A549 (cell line): ENCODE measurements around the gene LMAN2L. TPM values are rescaled to one million over a fixed set of nuclear protein-coding genes. Genes with fewer than 3 reads are reported as not detected.

ENCODE experiments used
- ATAC-seq, 2 experiments: fragments of 200-7000 bp in 1 of 2; fragments of >200 bp in 1 of 2; cut with Nextera tagmentation in 1 of 2; cut with Tn5 transposase in 1 of 2; 3 replicates each; pipeline versions ENCODE4 v1.8.0 to v1.9.1; 2018 to 2020; ENCODE audit warnings: mild to moderate bottlenecking in 1 of 2, moderate library complexity in 1 of 2
- CTCF ChIA-PET: fragments of 300-600 bp; sonication (Branson Sonifier 250); formaldehyde crosslinking; extraction: SDS; loops from one replicate; lab custom pipeline; 2021; ENCODE audit warnings: antibody characterized with exemption, inconsistent platforms; lab: Yijun Ruan, JAX
- POLR2A ChIA-PET: fragments of 350-600 bp; formaldehyde crosslinking; extraction: SDS; loops from one replicate; lab custom pipeline; 2021; ENCODE audit warnings: antibody characterized with exemption, inconsistent platforms; lab: Yijun Ruan, JAX
- DNase-seq, 2 experiments: peaks; one replicate each; pipeline versions ENCODE4 v3.0.0 to v3.0.0-alpha.2; 2011 to 2016; ENCODE audit warnings: low read depth in 1 of 2, low spot score in 1 of 2
- FAIRE-seq: peaks from 2 replicates; lab custom pipeline; 2011; peaks lifted over from hg19 to GRCh38; lab: Jason Lieb, UNC
- H3K27ac ChIP-seq, 2 experiments: fragments of >200 bp; sonication (Bioruptor Twin); formaldehyde crosslinking; 3 replicates each; pipeline ENCODE4 v1.5.1; 2016 to 2017
- H3K4me1 ChIP-seq: fragments of >200 bp; sonication (Bioruptor Twin); formaldehyde crosslinking; 3 replicates; pipeline ENCODE4 v1.6.1; 2016
- H3K4me2 ChIP-seq: fragments of >200 bp; sonication (Bioruptor Twin); formaldehyde crosslinking; 3 replicates; pipeline ENCODE4 v1.6.1; 2016
- H3K4me3 ChIP-seq: fragments of >200 bp; sonication (Bioruptor Twin); formaldehyde crosslinking; 3 replicates; pipeline ENCODE4 v1.5.1; 2016
- H3K9me3 ChIP-seq: fragments of >200 bp; sonication (Bioruptor Twin); formaldehyde crosslinking; 3 replicates; pipeline ENCODE4 v1.6.1; 2016
- ATOH8 ChIP-seq: fragments of 250-450 bp; sonication (Bioruptor Pico); IDR thresholded peaks from 2 replicates; pipeline ENCODE4 v1.5.0; 2020; ENCODE audit warnings: low read depth, mild to moderate bottlenecking, moderate library complexity
- BCL3 ChIP-seq: fragments of >200 bp; sonication (Bioruptor Twin); formaldehyde crosslinking; IDR thresholded peaks from 3 replicates; pipeline ENCODE4 v1.6.1; 2016
- CBX8 ChIP-seq: fragments of 200-600 bp; sonication (generic); IDR thresholded peaks from 2 replicates; pipeline ENCODE4 v1.6.1; 2016
- E2F6 ChIP-seq: IDR thresholded peaks from 2 replicates; pipeline ENCODE4 v1.6.1; 2012; ENCODE audit warnings: low read depth, borderline replicate concordance
- EHMT2 ChIP-seq: fragments of 200-600 bp; sonication (generic); IDR thresholded peaks from 2 replicates; pipeline ENCODE4 v1.6.1; 2016; ENCODE audit warnings: antibody characterized with exemption, low read depth, mild to moderate bottlenecking, moderate library complexity
- EP300 ChIP-seq, 2 experiments: fragments of >200 bp; sonication (Bioruptor Twin); formaldehyde crosslinking; IDR thresholded peaks; 2 replicates in 1 of 2; 3 replicates in 1 of 2; pipeline ENCODE4 v1.6.1; 2016 to 2017
- GATA3 ChIP-seq: IDR thresholded peaks from 2 replicates; pipeline ENCODE4 v1.6.1; 2012; ENCODE audit warnings: borderline replicate concordance
- HDAC2 ChIP-seq: fragments of 200-600 bp; sonication (generic); IDR thresholded peaks from 2 replicates; pipeline ENCODE4 v1.6.1; 2016
- HES2 ChIP-seq: fragments of >200 bp; sonication (Bioruptor Twin); formaldehyde crosslinking; IDR thresholded peaks from 2 replicates; pipeline ENCODE4 v1.6.1; 2016
- HOXA7 ChIP-seq: fragments of 250-450 bp; sonication (Bioruptor Pico); IDR thresholded peaks from 2 replicates; pipeline ENCODE4 v1.5.0; 2020; ENCODE audit warnings: mild to moderate bottlenecking, moderate library complexity
- HOXB13 ChIP-seq: fragments of 250-450 bp; sonication (Bioruptor Pico); IDR thresholded peaks from 2 replicates; pipeline ENCODE4 v1.5.0; 2020; ENCODE audit warnings: low read depth, mild to moderate bottlenecking, moderate library complexity
- KDM1A ChIP-seq: fragments of 200-600 bp; sonication (generic); IDR thresholded peaks from 2 replicates; pipeline ENCODE4 v1.6.1; 2016; ENCODE audit warnings: low read depth, mild to moderate bottlenecking
- MAFK ChIP-seq: fragments of 450-650 bp; IDR thresholded peaks from 2 replicates; pipeline ENCODE4 v1.6.1; 2014; ENCODE audit not compliant: partially characterized antibody
- MAX ChIP-seq: IDR thresholded peaks from 2 replicates; pipeline ENCODE4 v1.6.1; 2012
- MAZ ChIP-seq: fragments of 150-350 bp; IDR thresholded peaks from 2 replicates; pipeline ENCODE4 v1.6.1; 2014; ENCODE audit warnings: antibody characterized with exemption, low read depth, low read length, borderline replicate concordance
- NFE2L2 ChIP-seq: fragments of 150-350 bp; conservative IDR thresholded peaks from 2 replicates; pipeline ENCODE4 v1.6.1; 2014; ENCODE audit warnings: low read length
- NR3C1 ChIP-seq: fragments of >200 bp; sonication (Bioruptor Twin); formaldehyde crosslinking; IDR thresholded peaks from 3 replicates; pipeline ENCODE4 v1.6.1; 2017
- PBX3 ChIP-seq: IDR thresholded peaks from 2 replicates; pipeline ENCODE4 v1.6.1; 2012
- PHF8 ChIP-seq: fragments of 200-600 bp; sonication (generic); IDR thresholded peaks from 2 replicates; pipeline ENCODE4 v1.6.1; 2016; ENCODE audit warnings: low read depth, mild to moderate bottlenecking, antibody characterized with exemption, moderate library complexity, borderline replicate concordance
- POLR2A ChIP-seq: IDR thresholded peaks from 2 replicates; pipeline ENCODE4 v1.6.1; 2012; ENCODE audit warnings: mild to moderate bottlenecking, low read length
- RARB ChIP-seq: fragments of 250-450 bp; sonication (Bioruptor Pico); IDR thresholded peaks from 2 replicates; pipeline ENCODE4 v1.8.0; 2021; ENCODE audit warnings: mild to moderate bottlenecking, moderate library complexity
- RCOR1 ChIP-seq: fragments of 150-350 bp; IDR thresholded peaks from 2 replicates; pipeline ENCODE4 v1.6.1; 2014; ENCODE audit warnings: antibody characterized with exemption, low read length, low read depth
- RFX5 ChIP-seq: fragments of 450-650 bp; IDR thresholded peaks from 2 replicates; pipeline ENCODE4 v1.7.1; 2014; ENCODE audit warnings: antibody characterized with exemption, mild to moderate bottlenecking, moderate library complexity
- SMC3 ChIP-seq: fragments of >200 bp; sonication (Bioruptor Twin); formaldehyde crosslinking; IDR thresholded peaks from 3 replicates; pipeline ENCODE4 v1.6.1; 2018; ENCODE audit warnings: inconsistent platforms
- TP53 ChIP-seq: fragments of 250-450 bp; sonication (Bioruptor Pico); IDR thresholded peaks from 2 replicates; pipeline ENCODE4 v1.5.0; 2021; ENCODE audit warnings: mild to moderate bottlenecking, moderate library complexity
- WGBS: methylation state at CpG from one replicate; pipeline ENCODE4 v1.1.6; 2017; ENCODE audit errors: missing lambda C conversion rate; 5-methylcytosine and 5-hydroxymethylcytosine counted together
- polyA plus RNA-seq, 4 experiments: library from polyadenylated mRNA; depleted of rRNA in 3 of 4; stranded (reverse); fragments of >200 nt; fragmentation: RNase III in 1 of 4; extraction: RNeasy Plus Mini Kit Qiagen cat#74134 plus additional on column Dnase treatment in 1 of 4; gene quantifications; 2 replicates in 3 of 4; 3 replicates in 1 of 4; pipeline ENCODE4 v1.2.3, GENCODE V29; 2011 to 2017

The LMAN2L gene
- polyA plus RNA-seq, 2 of the 4 experiments (the other 2 are of a cell fraction) = 24.3 to 28.0 TPM

- POLR2A ChIA-PET = no interaction called here
- no peaks in the 10 kb centered on the region for H3K4me1 ChIP-seq
- H3K9me3 ChIP-seq = no peaks in the 10 kb centered on the region
- 93% methylated on average over 8 of the region's 8 CpGs for WGBS
- no peak overlapping the region for H3K4me3 ChIP-seq
- H3K27ac ChIP-seq = no peak overlapping the region
- CTCF ChIA-PET = interaction anchor here (1.0 kb wide), 1 partner anchor 42 kb away, joined by 3 read pairs; no protein-coding TSS in a partner anchor
- FAIRE-seq (no peak), DNase-seq (no peak), ATAC-seq (no peak)
- no peak overlapping the region for H3K4me2 ChIP-seq
- TF ChIP-seq RCOR1 (no peak), ATOH8 (CRISPR knock-in tag) (no peak), MAZ (no peak), HOXA7 (CRISPR knock-in tag) (no peak), TP53 (no peak), SMC3 (no peak), PHF8 (no peak), HDAC2 (no peak), HES2 (no peak), POLR2A (no peak), CBX8 (no peak), RARB (CRISPR knock-in tag) (no peak), E2F6 (no peak), MAFK (no peak)
Measured at GRCh38 chr2:96694279-96694678, 45.6 kb downstream of the LMAN2L start.

GRCh38 chr2:96693286-96694200 is 46.3 kb downstream of the LMAN2L start:
- POLR2A ChIA-PET = no interaction called here
- H3K4me3 ChIP-seq = no peak overlapping the region
- H3K27ac ChIP-seq = no peak overlapping the region
- WGBS = 86% methylated on average over 13 of the region's 14 CpGs
- TF ChIP-seq KDM1A (no peak), GATA3 (no peak)
- TF ChIP-seq, all 56 proteins: peak for 0
- Histone ChIP-seq H3K4me2 (no peak overlapping the region), H3K4me1 (no peaks in the 10 kb centered on the region), H3K9me3 (no peaks in the 10 kb centered on the region)
- DNase-seq (no peak), FAIRE-seq (no peak), ATAC-seq (no peak)
- CTCF ChIA-PET = interaction anchor here (1.0 to 1.1 kb wide), 2 partner anchors 43 to 51 kb away, joined by 3 read pairs; no protein-coding TSS in a partner anchor

GRCh38 chr2:96692094-96692971 is 47.5 kb downstream of the LMAN2L start:
- WGBS = 88% methylated on average over 13 of the region's 14 CpGs
- ATAC-seq = no peak

More at GRCh38 chr2:96692094-96692971, 47.5 kb downstream of the LMAN2L start:
- no peak for FAIRE-seq
- Histone ChIP-seq H3K4me3 (no peak overlapping the region), H3K27ac (no peak overlapping the region), H3K4me1 (no peaks in the 10 kb centered on the region), H3K4me2 (no peak overlapping the region), H3K9me3 (no peaks in the 10 kb centered on the region)
- ChIA-PET CTCF (interaction anchor here (0.6 to 1.1 kb wide), 2 partner anchors 22 to 49 kb away, joined by 3 read pairs; no protein-coding TSS in a partner anchor), POLR2A (no interaction called here)
- DNase-seq = no peak
- TF ChIP-seq BCL3 (no peak), MAFK (no peak), E2F6 (no peak), HDAC2 (no peak), HES2 (no peak), CBX8 (no peak), EP300 (IDR thresholded peaks at IDR 0.05) (no peak), PBX3 (no peak), NFE2L2 (no peak), RFX5 (no peak), MAX (no peak), NR3C1 (no peak), EHMT2 (no peak), HOXB13 (CRISPR knock-in tag) (no peak)
